ENCODE measurements around the gene RBM43. TPM values are rescaled to one million over a fixed set of nuclear protein-coding genes. Genes with fewer than 3 reads are reported as not detected.

Gene RBM43
- total and polyA plus RNA-seq, 2 of the 4 experiments (the other 2 are of a cell fraction): 1.6 to 3.6 TPM

DNA sequence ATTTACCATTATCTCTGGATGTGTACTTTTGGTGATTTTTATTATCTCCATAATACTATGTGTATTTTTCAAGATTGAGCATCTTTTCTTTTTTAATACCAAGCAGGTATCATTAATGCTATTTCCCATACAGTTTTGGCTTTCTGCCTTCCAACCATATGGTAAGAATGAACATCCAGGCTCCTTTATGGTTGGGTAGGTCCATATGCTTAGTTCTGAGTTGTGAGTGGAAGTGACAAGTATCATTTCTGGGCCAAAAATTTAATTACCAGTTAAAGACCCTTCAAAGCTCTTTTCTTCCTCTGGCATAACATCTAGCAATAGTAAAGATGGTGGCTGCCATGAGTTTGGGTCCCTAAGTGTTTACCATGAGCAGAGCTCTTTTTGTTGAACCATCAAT lies 4.3 kb upstream of the RBM43 start:
- Histone ChIP-seq H3K9ac (ENCODE audit: low read depth, low read length) (no peak overlapping the region), H2BK20ac (ENCODE audit: low read depth, low read length) (no peak overlapping the region), H4K5ac (ENCODE audit: low read depth, low read length) (no peak overlapping the region), H3K4me3 (ENCODE audit: insufficient read depth, low read depth, low read length) (no peak overlapping the region), H3K9me1 (ENCODE audit: insufficient read depth, low read length) (no peaks in the 10 kb centered on the region), H4K91ac (ENCODE audit: insufficient read depth, low read depth, low read length) (no peak overlapping the region), H3K9me3 (ENCODE audit: control insufficient read depth, insufficient read depth, low read length) (no peaks in the 10 kb centered on the region), H4K8ac (ENCODE audit: low read depth in 2 of 2, low read length in 2 of 2) (no peak overlapping the region), H2AFZ (replicated peaks; ENCODE audit: low read length, poor library complexity) (no peak overlapping the region), H3K14ac (replicated peaks; ENCODE audit: low read depth, low read length) (no peak overlapping the region), H2BK120ac (ENCODE audit: low read depth, low read length) (no peak overlapping the region), H2AK5ac (ENCODE audit: low read depth, low read length) (no peak overlapping the region), H2AK9ac (replicated peaks; ENCODE audit: low read depth, low read length, poor library complexity) (no peak overlapping the region), H2BK5ac (ENCODE audit: low read depth, low read length, poor library complexity, severe bottlenecking) (no peak overlapping the region), H3K4ac (ENCODE audit: low read depth, low read length) (no peak overlapping the region), H3K4me1 (ENCODE audit: control insufficient read depth, insufficient read depth, low read length) (peaks cover 6% of the 10 kb centered on the region), H3K27me3 (ENCODE audit: control insufficient read depth, insufficient read depth, low read length) (no peaks in the 10 kb centered on the region), H3K4me2 (ENCODE audit: low read depth, low read length) (no peak overlapping the region), H3K23ac (ENCODE audit: low read depth, low read length) (no peak overlapping the region), H3K79me1 (ENCODE audit: low read depth in 1 of 2, low read length in 2 of 2) (peaks cover 0 to 2% of the 10 kb centered on the region in 2 experiments; a peak in 1 of 4 replicates), H3K56ac (ENCODE audit: extremely low read depth, insufficient read depth, low read length) (no peak overlapping the region), H3K18ac (ENCODE audit: low read depth, low read length) (no peak overlapping the region), H3K36me3 (ENCODE audit: control insufficient read depth, insufficient read depth, low read length) (peaks cover 2% of the 10 kb centered on the region; the same call in 1 of the 2 replicates), H2BK15ac (ENCODE audit: low read depth, low read length) (no peak overlapping the region), H4K20me1 (ENCODE audit: insufficient read depth, low read length) (no peaks in the 10 kb centered on the region), H3K27ac (ENCODE audit: insufficient read depth, low read length) (no peak overlapping the region)
- ChIA-PET POLR2A (ENCODE audit: unreplicated experiment) (no interaction called here), CTCF (no interaction called here)
- dilution Hi-C loops (cut with HindIII; ENCODE audit: low sequenced_read_pairs, unreplicated experiment): no loop called here
- intact Hi-C loops (cut with micrococcal nuclease): no loop called here
- in situ Hi-C loops (cut with MboI; ENCODE audit: low sequenced_read_pairs): loop anchor here (10.0 kb wide), 1 partner anchor 149 kb away; no protein-coding TSS in a partner anchor
- ATAC-seq (ENCODE audit: low read depth): no peak
- no TSS peak for BruUV-seq (replicated peaks)
- TF ChIP-seq CEBPB (IDR thresholded peaks at IDR 0.05; ENCODE audit: low read depth, low read length) (no peak), BHLHE40 (IDR thresholded peaks at IDR 0.05; ENCODE audit: low read depth, low read length) (no peak), RAD21 (IDR thresholded peaks at IDR 0.05; ENCODE audit: low read length) (no peak), MAZ (IDR thresholded peaks at IDR 0.05; ENCODE audit: borderline replicate concordance, low read depth, low read length) (no peak), RCOR1 (IDR thresholded peaks at IDR 0.05; ENCODE audit: insufficient replicate concordance, low read length) (no peak), FOS (IDR thresholded peaks at IDR 0.05; ENCODE audit: low read depth, low read length) (no peak), MAFK (IDR thresholded peaks at IDR 0.05; ENCODE audit: low read depth, low read length) (no peak), NFE2L2 (IDR thresholded peaks at IDR 0.05; ENCODE audit: low read depth, low read length) (no peak), POLR2A (IDR thresholded peaks at IDR 0.05; ENCODE audit: low read depth, low read length) (no peak), SMC3 (IDR thresholded peaks at IDR 0.05; ENCODE audit: low read depth, low read length) (no peak), MXI1 (IDR thresholded peaks at IDR 0.05; ENCODE audit: borderline replicate concordance, low read depth, low read length) (no peak), CHD1 (IDR thresholded peaks at IDR 0.05; ENCODE audit: low read depth, low read length) (no peak)
- TF ChIP-seq, protein P1, sequence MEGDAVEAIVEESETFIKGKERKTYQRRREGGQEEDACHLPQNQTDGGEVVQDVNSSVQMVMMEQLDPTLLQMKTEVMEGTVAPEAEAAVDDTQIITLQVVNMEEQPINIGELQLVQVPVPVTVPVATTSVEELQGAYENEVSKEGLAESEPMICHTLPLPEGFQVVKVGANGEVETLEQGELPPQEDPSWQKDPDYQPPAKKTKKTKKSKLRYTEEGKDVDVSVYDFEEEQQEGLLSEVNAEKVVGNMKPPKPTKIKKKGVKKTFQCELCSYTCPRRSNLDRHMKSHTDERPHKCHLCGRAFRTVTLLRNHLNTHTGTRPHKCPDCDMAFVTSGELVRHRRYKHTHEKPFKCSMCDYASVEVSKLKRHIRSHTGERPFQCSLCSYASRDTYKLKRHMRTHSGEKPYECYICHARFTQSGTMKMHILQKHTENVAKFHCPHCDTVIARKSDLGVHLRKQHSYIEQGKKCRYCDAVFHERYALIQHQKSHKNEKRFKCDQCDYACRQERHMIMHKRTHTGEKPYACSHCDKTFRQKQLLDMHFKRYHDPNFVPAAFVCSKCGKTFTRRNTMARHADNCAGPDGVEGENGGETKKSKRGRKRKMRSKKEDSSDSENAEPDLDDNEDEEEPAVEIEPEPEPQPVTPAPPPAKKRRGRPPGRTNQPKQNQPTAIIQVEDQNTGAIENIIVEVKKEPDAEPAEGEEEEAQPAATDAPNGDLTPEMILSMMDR (conservative IDR thresholded peaks at IDR 0.05; ENCODE audit: low read depth, low read length): no peak
- TF ChIP-seq, protein P2, sequence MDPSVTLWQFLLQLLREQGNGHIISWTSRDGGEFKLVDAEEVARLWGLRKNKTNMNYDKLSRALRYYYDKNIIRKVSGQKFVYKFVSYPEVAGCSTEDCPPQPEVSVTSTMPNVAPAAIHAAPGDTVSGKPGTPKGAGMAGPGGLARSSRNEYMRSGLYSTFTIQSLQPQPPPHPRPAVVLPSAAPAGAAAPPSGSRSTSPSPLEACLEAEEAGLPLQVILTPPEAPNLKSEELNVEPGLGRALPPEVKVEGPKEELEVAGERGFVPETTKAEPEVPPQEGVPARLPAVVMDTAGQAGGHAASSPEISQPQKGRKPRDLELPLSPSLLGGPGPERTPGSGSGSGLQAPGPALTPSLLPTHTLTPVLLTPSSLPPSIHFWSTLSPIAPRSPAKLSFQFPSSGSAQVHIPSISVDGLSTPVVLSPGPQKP (IDR thresholded peaks at IDR 0.05; ENCODE audit: borderline replicate concordance, low read depth, low read length): no peak
- TF ChIP-seq, protein P3, sequence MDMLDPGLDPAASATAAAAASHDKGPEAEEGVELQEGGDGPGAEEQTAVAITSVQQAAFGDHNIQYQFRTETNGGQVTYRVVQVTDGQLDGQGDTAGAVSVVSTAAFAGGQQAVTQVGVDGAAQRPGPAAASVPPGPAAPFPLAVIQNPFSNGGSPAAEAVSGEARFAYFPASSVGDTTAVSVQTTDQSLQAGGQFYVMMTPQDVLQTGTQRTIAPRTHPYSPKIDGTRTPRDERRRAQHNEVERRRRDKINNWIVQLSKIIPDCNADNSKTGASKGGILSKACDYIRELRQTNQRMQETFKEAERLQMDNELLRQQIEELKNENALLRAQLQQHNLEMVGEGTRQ (IDR thresholded peaks at IDR 0.05; ENCODE audit: low read depth, low read length): no peak
- DNase-seq: no peak
